HEK293 (cell line): ENCODE measurements around the gene AGAP1.

Source experiments
- RBAK ChIP-seq: fragments of 450-650 bp; formaldehyde crosslinking; IDR thresholded peaks from 2 replicates; pipeline ENCODE4 v1.5.1; 2016; ENCODE audit warnings: missing biosample characterization, missing genetic modification characterization
- TRIM28 ChIP-seq: IDR thresholded peaks from 2 replicates; pipeline ENCODE4 v1.6.1; 2011; ENCODE audit warnings: low read length, control low read depth, borderline replicate concordance
- ZBTB1 ChIP-seq: fragments of 450-650 bp; formaldehyde crosslinking; IDR thresholded peaks from 2 replicates; pipeline ENCODE4 v1.5.1; 2016; ENCODE audit warnings: missing biosample characterization, missing genetic modification characterization
- ZNF121 ChIP-seq: fragments of 450-650 bp; formaldehyde crosslinking; IDR thresholded peaks from 2 replicates; pipeline ENCODE4 v1.5.1; 2016; ENCODE audit warnings: missing biosample characterization, missing genetic modification characterization
- ZNF555 ChIP-seq: fragments of 450-650 bp; formaldehyde crosslinking; conservative IDR thresholded peaks from 2 replicates; pipeline ENCODE4 v1.5.1; 2017; ENCODE audit warnings: missing biosample characterization, mild to moderate bottlenecking, missing genetic modification characterization, inconsistent platforms
- TF ChIP-seq, protein P1 (sequence below): fragments of 450-650 bp; formaldehyde crosslinking; IDR thresholded peaks from 2 replicates; pipeline ENCODE4 v1.5.1; 2016; ENCODE audit warnings: missing biosample characterization, missing genetic modification characterization

DNA sequence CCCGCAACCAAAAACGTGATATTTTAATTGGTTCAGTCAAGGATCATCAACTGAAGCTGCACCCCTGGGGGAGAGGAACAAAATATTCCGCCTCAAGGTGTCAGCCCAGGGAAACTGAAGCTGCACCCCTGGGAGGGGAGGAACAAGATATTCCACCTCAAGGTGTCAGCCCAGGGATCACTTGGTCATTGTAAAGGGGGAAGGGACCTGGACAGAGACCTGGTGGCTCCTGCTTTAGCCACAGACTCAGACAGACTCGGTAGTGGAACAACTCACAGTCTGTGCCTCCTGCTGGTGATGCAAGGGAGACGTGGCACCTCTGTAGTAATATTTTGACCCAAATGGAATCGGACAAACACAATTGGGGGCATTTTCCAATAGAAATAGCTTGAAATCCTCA lies 599.3 kb downstream of the AGAP1 start:
- TF ChIP-seq, protein P1, sequence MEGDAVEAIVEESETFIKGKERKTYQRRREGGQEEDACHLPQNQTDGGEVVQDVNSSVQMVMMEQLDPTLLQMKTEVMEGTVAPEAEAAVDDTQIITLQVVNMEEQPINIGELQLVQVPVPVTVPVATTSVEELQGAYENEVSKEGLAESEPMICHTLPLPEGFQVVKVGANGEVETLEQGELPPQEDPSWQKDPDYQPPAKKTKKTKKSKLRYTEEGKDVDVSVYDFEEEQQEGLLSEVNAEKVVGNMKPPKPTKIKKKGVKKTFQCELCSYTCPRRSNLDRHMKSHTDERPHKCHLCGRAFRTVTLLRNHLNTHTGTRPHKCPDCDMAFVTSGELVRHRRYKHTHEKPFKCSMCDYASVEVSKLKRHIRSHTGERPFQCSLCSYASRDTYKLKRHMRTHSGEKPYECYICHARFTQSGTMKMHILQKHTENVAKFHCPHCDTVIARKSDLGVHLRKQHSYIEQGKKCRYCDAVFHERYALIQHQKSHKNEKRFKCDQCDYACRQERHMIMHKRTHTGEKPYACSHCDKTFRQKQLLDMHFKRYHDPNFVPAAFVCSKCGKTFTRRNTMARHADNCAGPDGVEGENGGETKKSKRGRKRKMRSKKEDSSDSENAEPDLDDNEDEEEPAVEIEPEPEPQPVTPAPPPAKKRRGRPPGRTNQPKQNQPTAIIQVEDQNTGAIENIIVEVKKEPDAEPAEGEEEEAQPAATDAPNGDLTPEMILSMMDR (tag by site-specific recombination): no peak
- TF ChIP-seq TRIM28 (no peak), ZBTB1 (tag by site-specific recombination) (no peak), ZNF555 (tag by site-specific recombination) (no peak), RBAK (no peak), ZNF121 (tag by site-specific recombination) (no peak)
